Astrocyte of the cerebellum (primary cell): ENCODE results near the gene C2orf66.

Experiments
- DNase-seq: peaks from one replicate; pipeline ENCODE4 v3.0.0-alpha.2; 2011; ENCODE audit warnings: low read depth
- H3K4me3 ChIP-seq: 2 replicates; pipeline ENCODE4 v1.5.1; 2011; ENCODE audit warnings: mild to moderate bottlenecking, low read depth, low read length, moderate library complexity
- in situ Hi-C: cut with HindIII; loops from 2 replicates; pipeline ENCODE4 v1.10.0; 2017; ENCODE audit warnings: low sequenced_read_pairs
- TF ChIP-seq, protein P1 (sequence below): IDR thresholded peaks from 2 replicates; pipeline ENCODE4 v1.5.1; 2012; ENCODE audit warnings: low read length, low read depth, moderate library complexity, mild to moderate bottlenecking; ENCODE audit errors: missing control alignments

The C2orf66 gene

DNA sequence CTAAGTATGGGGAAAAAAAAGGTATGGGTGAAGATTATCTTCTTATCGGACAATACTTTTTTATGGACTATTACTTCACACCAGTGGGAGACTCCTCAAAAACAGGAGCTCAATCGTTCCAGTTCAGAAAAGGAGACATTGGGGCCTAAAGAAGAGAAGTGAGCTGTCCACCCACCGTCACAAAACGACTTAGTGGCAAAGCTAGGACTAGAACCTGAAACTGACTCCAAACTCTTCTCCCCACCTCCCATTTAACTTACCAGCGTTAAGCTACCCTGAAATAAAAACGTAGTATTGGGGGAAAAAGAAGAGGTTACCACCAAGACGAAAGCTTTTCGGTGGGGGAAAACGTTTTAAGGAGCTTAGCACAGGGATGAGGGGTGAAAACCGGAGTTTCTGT is 10.2 kb downstream of the C2orf66 start:
- peak overlapping the region; percentile 87 for H3K4me3 ChIP-seq
- DNase-seq: no peak
- in situ Hi-C loops: no loop called here
- TF ChIP-seq, protein P1, sequence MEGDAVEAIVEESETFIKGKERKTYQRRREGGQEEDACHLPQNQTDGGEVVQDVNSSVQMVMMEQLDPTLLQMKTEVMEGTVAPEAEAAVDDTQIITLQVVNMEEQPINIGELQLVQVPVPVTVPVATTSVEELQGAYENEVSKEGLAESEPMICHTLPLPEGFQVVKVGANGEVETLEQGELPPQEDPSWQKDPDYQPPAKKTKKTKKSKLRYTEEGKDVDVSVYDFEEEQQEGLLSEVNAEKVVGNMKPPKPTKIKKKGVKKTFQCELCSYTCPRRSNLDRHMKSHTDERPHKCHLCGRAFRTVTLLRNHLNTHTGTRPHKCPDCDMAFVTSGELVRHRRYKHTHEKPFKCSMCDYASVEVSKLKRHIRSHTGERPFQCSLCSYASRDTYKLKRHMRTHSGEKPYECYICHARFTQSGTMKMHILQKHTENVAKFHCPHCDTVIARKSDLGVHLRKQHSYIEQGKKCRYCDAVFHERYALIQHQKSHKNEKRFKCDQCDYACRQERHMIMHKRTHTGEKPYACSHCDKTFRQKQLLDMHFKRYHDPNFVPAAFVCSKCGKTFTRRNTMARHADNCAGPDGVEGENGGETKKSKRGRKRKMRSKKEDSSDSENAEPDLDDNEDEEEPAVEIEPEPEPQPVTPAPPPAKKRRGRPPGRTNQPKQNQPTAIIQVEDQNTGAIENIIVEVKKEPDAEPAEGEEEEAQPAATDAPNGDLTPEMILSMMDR: no peak

DNA sequence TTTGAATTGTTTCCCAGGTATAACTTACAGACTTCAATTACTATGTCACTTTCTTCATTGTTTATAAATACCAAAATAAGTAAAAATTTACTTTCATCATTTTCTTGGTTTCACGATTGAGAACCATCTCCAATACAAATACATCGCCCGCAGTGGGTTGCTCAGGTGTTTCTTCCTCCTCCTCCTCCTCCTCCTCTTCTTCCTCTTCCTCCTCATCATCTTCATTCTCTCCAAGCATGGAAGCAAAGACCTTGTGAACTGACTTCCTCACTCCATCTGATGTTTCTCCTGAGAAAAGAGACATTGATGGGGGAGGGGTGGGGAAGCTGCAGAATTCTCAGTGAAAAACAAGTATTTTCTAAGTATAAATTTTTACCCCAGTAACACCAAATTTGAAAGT is 16.3 kb downstream of the C2orf66 start:
- DNase-seq: no peak
- TF ChIP-seq, protein P1: no peak
- in situ Hi-C loops: no loop called here
- no peak overlapping the region for H3K4me3 ChIP-seq

- no peak for DNase-seq
- TF ChIP-seq, protein P1: no peak
- in situ Hi-C loops: no loop called here
- H3K4me3 ChIP-seq: no peak overlapping the region
These were observed 25.6 kb downstream of the C2orf66 start for GRCh38 chr2:196783431-196784094.

- TF ChIP-seq, protein P1: no peak
- H3K4me3 ChIP-seq: no peak overlapping the region
- in situ Hi-C loops: no loop called here
These were observed 42.1 kb downstream of the C2orf66 start for GRCh38 chr2:196767101-196767500.

DNA sequence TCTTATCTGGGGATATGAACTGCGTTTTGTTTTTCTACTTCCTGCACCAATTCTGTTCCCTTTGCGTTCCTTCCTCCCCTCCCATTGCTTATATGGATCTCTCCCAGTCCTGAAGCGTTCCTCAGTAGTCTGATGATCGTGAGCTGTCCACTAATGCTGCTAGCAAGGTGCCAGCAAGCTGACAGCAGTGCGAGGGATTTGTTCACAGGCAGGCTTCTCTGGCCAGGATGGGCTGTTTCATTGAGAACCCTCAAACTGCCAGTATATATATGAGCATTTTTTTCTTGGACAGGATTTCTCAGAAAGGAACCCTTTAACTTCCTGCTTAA is 49.8 kb downstream of the C2orf66 start:
- DNase-seq: no peak
- H3K4me3 ChIP-seq: no peak overlapping the region
- TF ChIP-seq, protein P1: no peak
- in situ Hi-C loops: no loop called here

More at GRCh38 chr2:196767101-196767500, 42.1 kb downstream of the C2orf66 start:
- DNase-seq: no peak

GRCh38 chr2:196758474-196759377 is 50.4 kb downstream of the C2orf66 start:
- no peak overlapping the region for H3K4me3 ChIP-seq
- TF ChIP-seq, protein P1: no peak
- in situ Hi-C loops: no loop called here
- peak; percentile 13 for DNase-seq
